Measurements from ENCODE around the gene DUOXA1. TPM values are rescaled to one million over a fixed set of nuclear protein-coding genes. Genes with fewer than 3 reads are reported as not detected.
"Not testable (repeated sequence)": the region's sequence is repeated elsewhere in the genome, so short reads cannot be mapped to it uniquely, and the experiment has no call there.

The DUOXA1 gene
- total and polyA plus RNA-seq, 2 experiments from 2014 or later = not detected

DNA sequence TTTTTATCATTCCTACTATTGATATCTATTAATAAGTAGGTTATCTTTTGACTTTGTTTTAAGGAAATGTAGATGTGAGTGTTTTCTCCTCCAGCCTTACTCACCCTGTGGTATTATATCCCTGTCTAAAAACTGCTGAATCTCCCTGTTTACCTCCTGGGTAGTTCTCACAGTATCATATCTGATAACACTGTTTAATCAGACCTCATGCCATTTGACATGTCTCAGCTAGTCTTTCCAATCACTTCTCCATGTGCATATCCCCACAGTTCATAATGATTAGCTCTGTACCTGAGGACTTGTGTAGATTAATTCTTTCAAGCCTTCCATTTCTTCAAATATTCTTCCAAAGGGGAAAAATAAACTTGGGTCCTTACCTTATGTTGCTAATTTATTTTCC, 46.5 kb downstream of the DUOXA1 start (continued):
- TF ChIP-seq, protein P1, sequence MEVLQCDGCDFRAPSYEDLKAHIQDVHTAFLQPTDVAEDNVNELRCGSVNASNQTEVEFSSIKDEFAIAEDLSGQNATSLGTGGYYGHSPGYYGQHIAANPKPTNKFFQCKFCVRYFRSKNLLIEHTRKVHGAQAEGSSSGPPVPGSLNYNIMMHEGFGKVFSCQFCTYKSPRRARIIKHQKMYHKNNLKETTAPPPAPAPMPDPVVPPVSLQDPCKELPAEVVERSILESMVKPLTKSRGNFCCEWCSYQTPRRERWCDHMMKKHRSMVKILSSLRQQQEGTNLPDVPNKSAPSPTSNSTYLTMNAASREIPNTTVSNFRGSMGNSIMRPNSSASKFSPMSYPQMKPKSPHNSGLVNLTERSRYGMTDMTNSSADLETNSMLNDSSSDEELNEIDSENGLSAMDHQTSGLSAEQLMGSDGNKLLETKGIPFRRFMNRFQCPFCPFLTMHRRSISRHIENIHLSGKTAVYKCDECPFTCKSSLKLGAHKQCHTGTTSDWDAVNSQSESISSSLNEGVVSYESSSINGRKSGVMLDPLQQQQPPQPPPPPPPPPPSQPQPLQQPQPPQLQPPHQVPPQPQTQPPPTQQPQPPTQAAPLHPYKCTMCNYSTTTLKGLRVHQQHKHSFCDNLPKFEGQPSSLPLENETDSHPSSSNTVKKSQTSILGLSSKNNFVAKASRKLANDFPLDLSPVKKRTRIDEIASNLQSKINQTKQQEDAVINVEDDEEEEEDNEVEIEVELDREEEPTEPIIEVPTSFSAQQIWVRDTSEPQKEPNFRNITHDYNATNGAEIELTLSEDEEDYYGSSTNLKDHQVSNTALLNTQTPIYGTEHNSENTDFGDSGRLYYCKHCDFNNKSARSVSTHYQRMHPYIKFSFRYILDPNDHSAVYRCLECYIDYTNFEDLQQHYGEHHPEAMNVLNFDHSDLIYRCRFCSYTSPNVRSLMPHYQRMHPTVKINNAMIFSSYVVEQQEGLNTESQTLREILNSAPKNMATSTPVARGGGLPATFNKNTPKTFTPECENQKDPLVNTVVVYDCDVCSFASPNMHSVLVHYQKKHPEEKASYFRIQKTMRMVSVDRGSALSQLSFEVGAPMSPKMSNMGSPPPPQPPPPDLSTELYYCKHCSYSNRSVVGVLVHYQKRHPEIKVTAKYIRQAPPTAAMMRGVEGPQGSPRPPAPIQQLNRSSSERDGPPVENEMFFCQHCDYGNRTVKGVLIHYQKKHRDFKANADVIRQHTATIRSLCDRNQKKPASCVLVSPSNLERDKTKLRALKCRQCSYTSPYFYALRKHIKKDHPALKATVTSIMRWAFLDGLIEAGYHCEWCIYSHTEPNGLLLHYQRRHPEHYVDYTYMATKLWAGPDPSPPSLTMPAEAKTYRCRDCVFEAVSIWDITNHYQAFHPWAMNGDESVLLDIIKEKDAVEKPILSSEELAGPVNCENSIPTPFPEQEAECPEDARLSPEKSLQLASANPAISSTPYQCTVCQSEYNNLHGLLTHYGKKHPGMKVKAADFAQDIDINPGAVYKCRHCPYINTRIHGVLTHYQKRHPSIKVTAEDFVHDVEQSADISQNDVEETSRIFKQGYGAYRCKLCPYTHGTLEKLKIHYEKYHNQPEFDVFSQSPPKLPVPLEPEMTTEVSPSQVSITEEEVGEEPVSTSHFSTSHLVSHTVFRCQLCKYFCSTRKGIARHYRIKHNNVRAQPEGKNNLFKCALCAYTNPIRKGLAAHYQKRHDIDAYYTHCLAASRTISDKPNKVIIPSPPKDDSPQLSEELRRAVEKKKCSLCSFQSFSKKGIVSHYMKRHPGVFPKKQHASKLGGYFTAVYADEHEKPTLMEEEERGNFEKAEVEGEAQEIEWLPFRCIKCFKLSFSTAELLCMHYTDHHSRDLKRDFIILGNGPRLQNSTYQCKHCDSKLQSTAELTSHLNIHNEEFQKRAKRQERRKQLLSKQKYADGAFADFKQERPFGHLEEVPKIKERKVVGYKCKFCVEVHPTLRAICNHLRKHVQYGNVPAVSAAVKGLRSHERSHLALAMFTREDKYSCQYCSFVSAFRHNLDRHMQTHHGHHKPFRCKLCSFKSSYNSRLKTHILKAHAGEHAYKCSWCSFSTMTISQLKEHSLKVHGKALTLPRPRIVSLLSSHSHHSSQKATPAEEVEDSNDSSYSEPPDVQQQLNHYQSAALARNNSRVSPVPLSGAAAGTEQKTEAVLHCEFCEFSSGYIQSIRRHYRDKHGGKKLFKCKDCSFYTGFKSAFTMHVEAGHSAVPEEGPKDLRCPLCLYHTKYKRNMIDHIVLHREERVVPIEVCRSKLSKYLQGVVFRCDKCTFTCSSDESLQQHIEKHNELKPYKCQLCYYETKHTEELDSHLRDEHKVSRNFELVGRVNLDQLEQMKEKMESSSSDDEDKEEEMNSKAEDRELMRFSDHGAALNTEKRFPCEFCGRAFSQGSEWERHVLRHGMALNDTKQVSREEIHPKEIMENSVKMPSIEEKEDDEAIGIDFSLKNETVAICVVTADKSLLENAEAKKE (CRISPR knock-in tag; IDR thresholded peaks at IDR 0.05) = no peak
- no peak for TF ChIP-seq CREB1 (CRISPR knock-in tag; IDR thresholded peaks at IDR 0.05; ENCODE audit: low read depth)
- TF ChIP-seq JUNB (IDR thresholded peaks at IDR 0.05; ENCODE audit: unreplicated experiment) = no peak

DNA sequence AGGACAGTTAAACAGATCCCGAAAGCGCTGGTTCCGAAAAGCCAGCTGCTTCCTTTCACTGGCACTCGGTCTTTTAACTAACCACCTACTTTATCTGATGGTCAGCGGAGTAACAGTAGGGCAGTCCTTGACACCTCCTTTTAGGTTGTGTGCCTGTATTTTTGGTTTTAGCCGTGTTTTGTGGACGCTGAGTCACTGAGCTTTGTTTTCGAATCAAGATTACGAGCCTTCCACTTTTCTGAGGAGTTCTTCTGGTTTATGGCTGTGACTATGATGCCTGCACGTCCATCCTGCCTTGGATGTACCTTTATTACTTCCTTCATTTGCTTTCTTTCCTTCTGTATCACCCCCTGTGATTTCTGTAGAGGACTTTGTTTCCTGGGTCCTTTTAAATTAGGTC, 47.3 kb downstream of the DUOXA1 start:
- not testable (repeated sequence) for H3K4me3 Mint-ChIP-seq; H3K4me2 ChIP-seq; H3K4me1 Mint-ChIP-seq; ATAC-seq; H3K27me3 Mint-ChIP-seq (ENCODE audit: insufficient read depth, low read depth, poor library complexity); H3K4me1 ChIP-seq (ENCODE audit: insufficient read depth); H3F3A ChIP-seq (replicated peaks; ENCODE audit: low read depth); H2AFZ ChIP-seq; H3K27me3 ChIP-seq (ENCODE audit: insufficient read depth); H3K36me3 Mint-ChIP-seq (ENCODE audit: low read depth); H3K79me2 ChIP-seq (replicated peaks; ENCODE audit: insufficient read depth); H3K9me2 ChIP-seq (ENCODE audit: insufficient read depth); H3K36me3 ChIP-seq (ENCODE audit: insufficient read depth); H3K27ac Mint-ChIP-seq; H3K9me3 Mint-ChIP-seq; H3K27ac ChIP-seq (ENCODE audit: low read depth); H3K4me3 ChIP-seq; DNase-seq (ENCODE audit: low spot score); H4K20me1 ChIP-seq (replicated peaks; ENCODE audit: insufficient read depth)

DNA sequence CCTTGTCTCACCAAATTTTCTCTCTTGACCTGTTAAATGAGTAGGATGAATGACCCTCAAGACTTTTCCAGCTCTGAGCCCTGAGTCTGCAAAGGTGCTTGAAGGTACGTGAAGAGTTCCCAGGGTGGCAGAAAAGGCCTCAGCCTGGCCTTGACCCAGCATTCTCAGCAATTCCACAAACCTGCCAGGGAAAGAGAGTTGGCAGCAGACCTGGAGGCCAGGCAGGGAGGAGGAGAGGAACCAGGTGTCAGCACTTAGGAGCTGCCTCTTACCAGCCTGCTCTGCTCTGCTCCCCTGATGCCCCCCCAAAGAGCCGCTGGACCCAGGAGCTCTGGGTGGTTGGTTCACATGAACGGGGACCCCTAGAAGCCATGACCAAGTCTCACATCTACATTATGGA, 49.1 kb downstream of the DUOXA1 start:
- not testable (repeated sequence) for H3K4me3 Mint-ChIP-seq; H3K4me1 ChIP-seq (ENCODE audit: insufficient read depth); H3K9me3 Mint-ChIP-seq; H2AFZ ChIP-seq; DNase-seq (ENCODE audit: low spot score); H3K36me3 ChIP-seq (ENCODE audit: insufficient read depth); H3K36me3 Mint-ChIP-seq (ENCODE audit: low read depth); ATAC-seq; H3K27me3 ChIP-seq (ENCODE audit: insufficient read depth); H3K4me2 ChIP-seq; H3K9me2 ChIP-seq (ENCODE audit: insufficient read depth); H3F3A ChIP-seq (replicated peaks; ENCODE audit: low read depth); H3K79me2 ChIP-seq (replicated peaks; ENCODE audit: insufficient read depth); H3K27me3 Mint-ChIP-seq (ENCODE audit: insufficient read depth, low read depth, poor library complexity); H3K27ac Mint-ChIP-seq; H3K4me3 ChIP-seq; H3K27ac ChIP-seq (ENCODE audit: low read depth); H3K4me1 Mint-ChIP-seq; H4K20me1 ChIP-seq (replicated peaks; ENCODE audit: insufficient read depth)

DNA sequence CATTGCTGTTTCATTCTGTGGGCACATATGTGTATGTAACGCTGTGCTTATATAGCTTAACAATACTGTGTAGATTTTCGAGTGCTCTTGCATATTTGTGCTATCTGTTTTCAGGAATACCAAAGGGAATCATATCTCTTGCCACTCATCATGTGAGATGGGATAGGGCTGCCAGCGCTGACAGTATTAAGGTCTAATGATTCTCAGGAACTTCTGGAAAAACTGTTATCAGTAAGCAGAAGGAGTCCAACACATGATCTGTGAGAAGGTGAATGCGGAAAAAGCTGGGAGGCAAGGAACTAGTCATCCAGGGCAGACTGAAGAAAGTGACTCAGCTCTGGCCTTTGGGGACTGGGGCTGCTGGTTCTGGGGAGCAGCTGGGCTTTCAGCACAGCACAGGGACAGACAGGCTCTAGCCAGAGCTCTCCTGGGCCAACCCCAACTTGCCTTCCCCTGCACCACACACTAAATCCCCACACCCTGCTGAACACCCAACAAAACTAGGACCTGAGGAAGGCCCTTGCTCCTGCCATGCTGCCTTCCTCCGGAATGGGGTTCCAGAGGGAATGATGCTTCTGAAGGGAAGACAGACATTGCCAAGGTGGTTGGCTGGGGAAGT, 49.9 kb downstream of the DUOXA1 start:
- H3K27ac Mint-ChIP-seq; H3K27me3 ChIP-seq (ENCODE audit: insufficient read depth); ATAC-seq; H2AFZ ChIP-seq; H3K9me2 ChIP-seq (ENCODE audit: insufficient read depth); H3K79me2 ChIP-seq (replicated peaks; ENCODE audit: insufficient read depth); H3K4me2 ChIP-seq; H3K36me3 ChIP-seq (ENCODE audit: insufficient read depth); H3K36me3 Mint-ChIP-seq (ENCODE audit: low read depth); H3K4me1 ChIP-seq (ENCODE audit: insufficient read depth); H3K4me1 Mint-ChIP-seq; DNase-seq (ENCODE audit: low spot score); H3K27me3 Mint-ChIP-seq (ENCODE audit: insufficient read depth, low read depth, poor library complexity); H3K4me3 Mint-ChIP-seq; H3K9me3 Mint-ChIP-seq; H4K20me1 ChIP-seq (replicated peaks; ENCODE audit: insufficient read depth); H3K27ac ChIP-seq (ENCODE audit: low read depth); H3K4me3 ChIP-seq; H3F3A ChIP-seq (replicated peaks; ENCODE audit: low read depth): not testable (repeated sequence)

DNA sequence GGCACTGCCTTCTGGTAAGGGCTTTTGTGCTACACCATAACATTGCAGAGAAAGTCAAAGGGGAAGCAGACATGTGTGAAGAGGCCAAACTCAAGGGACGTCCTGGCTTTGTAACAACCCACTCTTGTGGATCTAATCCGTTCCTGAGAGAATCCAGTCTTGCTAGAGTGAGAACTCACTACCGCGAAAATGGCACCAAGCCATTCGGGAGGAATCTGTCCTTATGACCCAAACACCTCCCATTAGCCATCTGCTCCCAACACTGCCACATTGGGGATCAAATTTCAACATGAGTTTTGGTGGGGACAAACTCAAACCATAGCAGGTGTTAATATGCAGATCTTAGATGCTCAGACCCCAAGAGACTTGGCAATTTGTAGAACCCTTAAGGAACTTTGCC, 50.5 kb downstream of the DUOXA1 start:
- H4K20me1 ChIP-seq (replicated peaks; ENCODE audit: insufficient read depth); H3K4me1 Mint-ChIP-seq; H3K9me3 Mint-ChIP-seq; H2AFZ ChIP-seq; H3K4me3 Mint-ChIP-seq; H3K9me2 ChIP-seq (ENCODE audit: insufficient read depth); H3K4me1 ChIP-seq (ENCODE audit: insufficient read depth); H3K27me3 ChIP-seq (ENCODE audit: insufficient read depth); H3K36me3 Mint-ChIP-seq (ENCODE audit: low read depth); DNase-seq (ENCODE audit: low spot score); H3K79me2 ChIP-seq (replicated peaks; ENCODE audit: insufficient read depth); H3K4me3 ChIP-seq; H3F3A ChIP-seq (replicated peaks; ENCODE audit: low read depth); H3K27ac Mint-ChIP-seq; H3K27ac ChIP-seq (ENCODE audit: low read depth); H3K27me3 Mint-ChIP-seq (ENCODE audit: insufficient read depth, low read depth, poor library complexity); ATAC-seq; H3K36me3 ChIP-seq (ENCODE audit: insufficient read depth); H3K4me2 ChIP-seq: not testable (repeated sequence)
